Endothelial cell of umbilical vein (primary cell): ENCODE measurements around the gene PRKG1.

Experiments
- EZH2 ChIP-seq: IDR thresholded peaks from 2 replicates; pipeline ENCODE4 v1.6.1; 2012; ENCODE audit warnings: borderline replicate concordance, low read depth, mild to moderate bottlenecking, moderate library complexity, low read length, inconsistent platforms; ENCODE audit not compliant: severe bottlenecking
- FOS ChIP-seq: IDR thresholded peaks from 2 replicates; pipeline ENCODE4 v1.6.1; 2011; ENCODE audit warnings: mild to moderate bottlenecking, low read length, moderate library complexity, borderline replicate concordance; ENCODE audit not compliant: insufficient read depth
- GATA2 ChIP-seq: IDR thresholded peaks from 2 replicates; pipeline ENCODE4 v1.7.0; 2011; ENCODE audit warnings: low read depth, mild to moderate bottlenecking, moderate library complexity, mixed read lengths, low read length; ENCODE audit not compliant: insufficient read length, insufficient read depth
- JUN ChIP-seq: IDR thresholded peaks from 2 replicates; pipeline ENCODE4 v1.6.1; 2011; ENCODE audit warnings: borderline replicate concordance, low read depth; ENCODE audit not compliant: insufficient read length, insufficient read depth
- MAX ChIP-seq: IDR thresholded peaks from 2 replicates; pipeline ENCODE4 v1.6.1; 2011; ENCODE audit not compliant: insufficient read depth, insufficient read length
- MYC ChIP-seq: IDR thresholded peaks from one replicate; pipeline ENCODE4 v1.6.1; 2011; ENCODE audit warnings: mild to moderate bottlenecking, low read depth, low read length
- POLR2A ChIP-seq: IDR thresholded peaks from 2 replicates; pipeline ENCODE4 v1.6.1; 2012; ENCODE audit warnings: low read depth, mild to moderate bottlenecking, control low read depth, low read length
- POLR2AphosphoS5 ChIP-seq: IDR thresholded peaks from 2 replicates; pipeline ENCODE4 v1.6.1; 2012; ENCODE audit warnings: low read depth, mild to moderate bottlenecking, control low read depth, low read length, moderate library complexity; ENCODE audit not compliant: insufficient read depth
- TF ChIP-seq, protein P1 (sequence below), 2 donors: IDR thresholded peaks; 1 replicate in 1 of 2; 2 replicates in 1 of 2; pipeline ENCODE4 v1.5.1; 2011; ENCODE audit warnings: low read length in 2 of 2, mild to moderate bottlenecking in 2 of 2, moderate library complexity in 2 of 2, control low read depth in 1 of 2, inconsistent platforms in 1 of 2, low read depth in 1 of 2; ENCODE audit not compliant: insufficient read depth in 1 of 2; ENCODE audit errors: extremely low read depth in 1 of 2

DNA sequence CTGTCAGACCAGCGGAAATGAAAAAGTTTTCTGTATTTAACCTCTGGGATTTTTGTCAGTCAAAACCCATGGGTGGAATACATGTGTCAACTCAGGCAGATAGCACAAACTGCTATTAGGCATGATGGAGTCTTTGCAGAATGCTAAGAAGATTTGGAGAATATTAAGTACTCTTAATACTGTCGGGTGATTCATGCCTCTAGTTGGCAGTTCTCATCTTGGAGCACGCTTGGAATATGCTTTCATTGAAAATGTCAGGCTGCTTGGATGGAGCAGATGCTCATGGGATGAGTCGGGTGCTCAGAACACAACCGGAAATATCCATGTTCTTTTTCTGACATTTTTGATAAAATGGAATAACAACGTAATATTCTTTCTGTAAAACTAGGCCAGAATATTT lies 27.6 kb upstream of the PRKG1 start:
- TF ChIP-seq POLR2AphosphoS5 = no peak
- no peak for TF ChIP-seq POLR2A
- TF ChIP-seq, protein P1, sequence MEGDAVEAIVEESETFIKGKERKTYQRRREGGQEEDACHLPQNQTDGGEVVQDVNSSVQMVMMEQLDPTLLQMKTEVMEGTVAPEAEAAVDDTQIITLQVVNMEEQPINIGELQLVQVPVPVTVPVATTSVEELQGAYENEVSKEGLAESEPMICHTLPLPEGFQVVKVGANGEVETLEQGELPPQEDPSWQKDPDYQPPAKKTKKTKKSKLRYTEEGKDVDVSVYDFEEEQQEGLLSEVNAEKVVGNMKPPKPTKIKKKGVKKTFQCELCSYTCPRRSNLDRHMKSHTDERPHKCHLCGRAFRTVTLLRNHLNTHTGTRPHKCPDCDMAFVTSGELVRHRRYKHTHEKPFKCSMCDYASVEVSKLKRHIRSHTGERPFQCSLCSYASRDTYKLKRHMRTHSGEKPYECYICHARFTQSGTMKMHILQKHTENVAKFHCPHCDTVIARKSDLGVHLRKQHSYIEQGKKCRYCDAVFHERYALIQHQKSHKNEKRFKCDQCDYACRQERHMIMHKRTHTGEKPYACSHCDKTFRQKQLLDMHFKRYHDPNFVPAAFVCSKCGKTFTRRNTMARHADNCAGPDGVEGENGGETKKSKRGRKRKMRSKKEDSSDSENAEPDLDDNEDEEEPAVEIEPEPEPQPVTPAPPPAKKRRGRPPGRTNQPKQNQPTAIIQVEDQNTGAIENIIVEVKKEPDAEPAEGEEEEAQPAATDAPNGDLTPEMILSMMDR (IDR thresholded peaks at IDR 0.05; ENCODE audit: extremely low read depth in 1 of 2, insufficient read depth in 1 of 2, low read depth in 1 of 2, low read length in 2 of 2) = no peak
- TF ChIP-seq MYC = no peak
- no peak for TF ChIP-seq EZH2
- TF ChIP-seq GATA2 = no peak
- no peak for TF ChIP-seq JUN
- TF ChIP-seq MAX = no peak
- no peak for TF ChIP-seq FOS
